ENCODE results near the gene DYSF.

Gene DYSF

GRCh38 chr2:71682341-71682740, 229.0 kb downstream of the DYSF start:
- DNase-seq, result no peak

- DNase-seq, result no peak
Measured at GRCh38 chr2:71683070-71683469, 229.7 kb downstream of the DYSF start.

- no peak for DNase-seq
Measured at GRCh38 chr2:71683666-71684065, 230.3 kb downstream of the DYSF start.

GRCh38 chr2:71684226-71685072, 231.1 kb downstream of the DYSF start:
- DNase-seq, result no peak

GRCh38 chr2:71685073-71685848, 231.9 kb downstream of the DYSF start:
- no peak for DNase-seq

GRCh38 chr2:71685941-71686611, 232.7 kb downstream of the DYSF start:
- no peak for DNase-seq

GRCh38 chr2:71686781-71687180, 233.4 kb downstream of the DYSF start:
- DNase-seq, result no peak

GRCh38 chr2:71687412-71687811, 234.1 kb downstream of the DYSF start:
- DNase-seq, result no peak

GRCh38 chr2:71688530-71688929, 235.2 kb downstream of the DYSF start:
- no peak for DNase-seq

GRCh38 chr2:71689393-71689792, 236.0 kb downstream of the DYSF start:
- DNase-seq, result no peak

- no peak for DNase-seq
Measured at GRCh38 chr2:71689968-71690834, 236.8 kb downstream of the DYSF start.

GRCh38 chr2:71690876-71691475, 237.6 kb downstream of the DYSF start:
- DNase-seq, result no peak

- no peak for DNase-seq
Measured at GRCh38 chr2:71691747-71692441, 238.5 kb downstream of the DYSF start.

- no peak for DNase-seq
Measured at GRCh38 chr2:71692621-71693277, 239.4 kb downstream of the DYSF start.

- DNase-seq, result no peak
Measured at GRCh38 chr2:71693286-71694270, 240.2 kb downstream of the DYSF start.

GRCh38 chr2:71694501-71695234, 241.3 kb downstream of the DYSF start:
- no peak for DNase-seq

GRCh38 chr2:71695235-71696120, 242.1 kb downstream of the DYSF start:
- no peak for DNase-seq

GRCh38 chr2:71696381-71696780, 243.0 kb downstream of the DYSF start:
- DNase-seq, result no peak

All from EL (cell line).